Activated gamma-delta T cell treated with anti-CD3 and anti-CD28 coated beads, Interleukin-2, amount 50 U/mL, for 16 hours (primary cell): ENCODE measurements around the gene HECTD2.
"Not testable (repeated sequence)": the region's sequence is repeated elsewhere in the genome, so short reads cannot be mapped to it uniquely, and the experiment has no call there.

ENCODE experiments used
- DNase-seq: peaks from one replicate; pipeline ENCODE4 v3.0.0-alpha.2; 2020; ENCODE audit warnings: low read depth

The HECTD2 gene

GRCh38 chr10:91537614-91538383 is 127.7 kb downstream of the HECTD2 start:
- DNase-seq = no peak

GRCh38 chr10:91539930-91540329 is 129.8 kb downstream of the HECTD2 start:
- DNase-seq = no peak

- DNase-seq = no peak
Observed at GRCh38 chr10:91540733-91541132, 130.6 kb downstream of the HECTD2 start.

- no peak for DNase-seq
Observed at GRCh38 chr10:91541481-91541880, 131.3 kb downstream of the HECTD2 start.

- no peak for DNase-seq
Observed at GRCh38 chr10:91545384-91545783, 135.2 kb downstream of the HECTD2 start.

GRCh38 chr10:91545838-91546237 is 135.7 kb downstream of the HECTD2 start:
- no peak for DNase-seq

GRCh38 chr10:91549262-91549661 is 139.1 kb downstream of the HECTD2 start:
- DNase-seq = no peak

- DNase-seq = no peak
Observed at GRCh38 chr10:91550021-91550420, 139.9 kb downstream of the HECTD2 start.

GRCh38 chr10:91551856-91552255 is 141.7 kb downstream of the HECTD2 start:
- DNase-seq = no peak

- DNase-seq = no peak
Observed at GRCh38 chr10:91552274-91553095, 142.3 kb downstream of the HECTD2 start.

GRCh38 chr10:91555455-91555854 is 145.3 kb downstream of the HECTD2 start:
- DNase-seq = no peak

GRCh38 chr10:91556691-91557566 is 146.8 kb downstream of the HECTD2 start:
- no peak for DNase-seq

- DNase-seq = no peak
Observed at GRCh38 chr10:91557651-91558111, 147.5 kb downstream of the HECTD2 start.

GRCh38 chr10:91558473-91558872 is 148.3 kb downstream of the HECTD2 start:
- DNase-seq = no peak

- no peak for DNase-seq
Observed at GRCh38 chr10:91559169-91559568, 149.0 kb downstream of the HECTD2 start.

- no peak for DNase-seq
Observed at GRCh38 chr10:91559750-91560149, 149.6 kb downstream of the HECTD2 start.

GRCh38 chr10:91560827-91561226 is 150.7 kb downstream of the HECTD2 start:
- DNase-seq = not testable (repeated sequence)

GRCh38 chr10:91562839-91563581 is 152.9 kb downstream of the HECTD2 start:
- DNase-seq = no peak

- no peak for DNase-seq
Observed at GRCh38 chr10:91564026-91564425, 153.9 kb downstream of the HECTD2 start.
